Measurements from ENCODE around the gene PARD3B.

Gene PARD3B

GRCh38 chr2:205370726-205371125, 825.5 kb downstream of the PARD3B start:
- TF ChIP-seq ZNF274 (IDR thresholded peaks at IDR 0.05; ENCODE audit: low read depth, low read length) = no peak
- H3K4me3 ChIP-seq (ENCODE audit: low read length) = no peak overlapping the region

- no peak overlapping the region for H3K4me3 ChIP-seq (ENCODE audit: low read length)
- TF ChIP-seq ZNF274 (IDR thresholded peaks at IDR 0.05; ENCODE audit: low read depth, low read length) = no peak
Measured at GRCh38 chr2:205372141-205372540, 826.9 kb downstream of the PARD3B start.

GRCh38 chr2:205375461-205376448, 830.5 kb downstream of the PARD3B start:
- H3K4me3 ChIP-seq (ENCODE audit: low read length) = no peak overlapping the region
- no peak for TF ChIP-seq ZNF274 (IDR thresholded peaks at IDR 0.05; ENCODE audit: low read depth, low read length)

GRCh38 chr2:205377324-205377723, 832.0 kb downstream of the PARD3B start:
- no peak for TF ChIP-seq ZNF274 (IDR thresholded peaks at IDR 0.05; ENCODE audit: low read depth, low read length)
- H3K4me3 ChIP-seq (ENCODE audit: low read length) = no peak overlapping the region

- no peak overlapping the region for H3K4me3 ChIP-seq (ENCODE audit: low read length)
- no peak for TF ChIP-seq ZNF274 (IDR thresholded peaks at IDR 0.05; ENCODE audit: low read depth, low read length)
Measured at GRCh38 chr2:205383601-205384000, 838.3 kb downstream of the PARD3B start.

GRCh38 chr2:205386109-205386508, 840.8 kb downstream of the PARD3B start:
- no peak for TF ChIP-seq ZNF274 (IDR thresholded peaks at IDR 0.05; ENCODE audit: low read depth, low read length)
- H3K4me3 ChIP-seq (ENCODE audit: low read length) = no peak overlapping the region

- no peak overlapping the region for H3K4me3 ChIP-seq (ENCODE audit: low read length)
- no peak for TF ChIP-seq ZNF274 (IDR thresholded peaks at IDR 0.05; ENCODE audit: low read depth, low read length)
Measured at GRCh38 chr2:205387350-205388055, 842.2 kb downstream of the PARD3B start.

- no peak overlapping the region for H3K4me3 ChIP-seq (ENCODE audit: low read length)
- no peak for TF ChIP-seq ZNF274 (IDR thresholded peaks at IDR 0.05; ENCODE audit: low read depth, low read length)
Measured at GRCh38 chr2:205390866-205391265, 845.6 kb downstream of the PARD3B start.

- no peak for TF ChIP-seq ZNF274 (IDR thresholded peaks at IDR 0.05; ENCODE audit: low read depth, low read length)
- no peak overlapping the region for H3K4me3 ChIP-seq (ENCODE audit: low read length)
Measured at GRCh38 chr2:205401511-205401910, 856.2 kb downstream of the PARD3B start.

GRCh38 chr2:205402011-205402410, 856.7 kb downstream of the PARD3B start:
- TF ChIP-seq ZNF274 (IDR thresholded peaks at IDR 0.05; ENCODE audit: low read depth, low read length) = no peak

GRCh38 chr2:205403244-205403825, 858.1 kb downstream of the PARD3B start:
- no peak for TF ChIP-seq ZNF274 (IDR thresholded peaks at IDR 0.05; ENCODE audit: low read depth, low read length)
- H3K4me3 ChIP-seq (ENCODE audit: low read length) = no peak overlapping the region

More at GRCh38 chr2:205402011-205402410, 856.7 kb downstream of the PARD3B start:
- H3K4me3 ChIP-seq (ENCODE audit: low read length) = no peak overlapping the region

- H3K4me3 ChIP-seq (ENCODE audit: low read length) = no peak overlapping the region
- TF ChIP-seq ZNF274 (IDR thresholded peaks at IDR 0.05; ENCODE audit: low read depth, low read length) = no peak
Measured at GRCh38 chr2:205405194-205405593, 859.9 kb downstream of the PARD3B start.

GRCh38 chr2:205405752-205406151, 860.5 kb downstream of the PARD3B start:
- H3K4me3 ChIP-seq (ENCODE audit: low read length) = no peak overlapping the region
- no peak for TF ChIP-seq ZNF274 (IDR thresholded peaks at IDR 0.05; ENCODE audit: low read depth, low read length)

GRCh38 chr2:205407984-205408383, 862.7 kb downstream of the PARD3B start:
- no peak overlapping the region for H3K4me3 ChIP-seq (ENCODE audit: low read length)

More at GRCh38 chr2:205407984-205408383, 862.7 kb downstream of the PARD3B start:
- no peak for TF ChIP-seq ZNF274 (IDR thresholded peaks at IDR 0.05; ENCODE audit: low read depth, low read length)
